Body of pancreas (tissue), 4 donors: ENCODE data around the gene OMA1.

Source experiments
- CTCF ChIP-seq, 7 experiments: fragments of 450-650 bp in 4 of 7; fragments of 200-600 bp in 3 of 7; sonication (generic) in 3 of 7; IDR thresholded peaks; one replicate each; pipeline ENCODE4 v1.5.1; 2016 to 2019; ENCODE audit warnings: antibody characterized with exemption in 7 of 7
- POLR2A ChIP-seq, 3 donors: fragments of 450-650 bp; IDR thresholded peaks; one replicate each; pipeline ENCODE4 v1.6.1; 2016; ENCODE audit warnings: antibody characterized with exemption in 3 of 3, mild to moderate bottlenecking in 2 of 3

GRCh38 chr1:58436615-58437297 lies 109.8 kb downstream of the OMA1 start:
- TF ChIP-seq CTCF (IDR thresholded peaks at IDR 0.05) (no peak), POLR2A (IDR thresholded peaks at IDR 0.05) (no peak)
